ENCODE measurements around the gene ADGRB2. TPM values are rescaled to one million over a fixed set of nuclear protein-coding genes. Genes with fewer than 3 reads are reported as not detected.

The ADGRB2 gene
- total and polyA plus RNA-seq, 2 of the 4 experiments (the other 2 are of a cell fraction): 2.2 to 11.9 TPM

GRCh38 chr1:31800674-31800967 is 36.5 kb upstream of the ADGRB2 start:
- H3K79me1 ChIP-seq (ENCODE audit: low read depth in 1 of 2, low read length in 2 of 2): peaks cover 7 to 34% of the 10 kb centered on the region in 2 experiments; a peak in 2 of 4 replicates
- no peak overlapping the region for H2BK15ac ChIP-seq (ENCODE audit: low read depth, low read length)
- H2BK5ac ChIP-seq (ENCODE audit: low read depth, low read length, poor library complexity, severe bottlenecking): no peak overlapping the region
- no peak overlapping the region for H3K4me3 ChIP-seq (ENCODE audit: insufficient read depth, low read depth, low read length)
- no peak for ATAC-seq (ENCODE audit: low read depth)
- no peaks in the 10 kb centered on the region for H3K27me3 ChIP-seq (ENCODE audit: control insufficient read depth, insufficient read depth, low read length)
- peaks cover 29% of the 10 kb centered on the region for H3K4me1 ChIP-seq (ENCODE audit: control insufficient read depth, insufficient read depth, low read length)
- in situ Hi-C loops (cut with MboI; ENCODE audit: low sequenced_read_pairs): no loop called here
- no peak overlapping the region for H3K27ac ChIP-seq (ENCODE audit: insufficient read depth, low read length)
- no peak overlapping the region for H2AK9ac ChIP-seq (replicated peaks; ENCODE audit: low read depth, low read length, poor library complexity)
- 0 out of 2 replicates have a peak overlapping the region, but pooled peaks have one; percentile 2 for H3K4ac ChIP-seq (ENCODE audit: low read depth, low read length)
- H3K14ac ChIP-seq (replicated peaks; ENCODE audit: low read depth, low read length): no peak overlapping the region
- intact Hi-C loops (cut with micrococcal nuclease): no loop called here
- no TSS peak for BruUV-seq (replicated peaks)
- H2AFZ ChIP-seq (replicated peaks; ENCODE audit: low read length, poor library complexity): no peak overlapping the region
- H3K56ac ChIP-seq (ENCODE audit: extremely low read depth, insufficient read depth, low read length): no peak overlapping the region
- no peak overlapping the region for H4K8ac ChIP-seq (ENCODE audit: low read depth in 2 of 2, low read length in 2 of 2)
- H3K9me3 ChIP-seq (ENCODE audit: control insufficient read depth, insufficient read depth, low read length): no peaks in the 10 kb centered on the region
- H2AK5ac ChIP-seq (ENCODE audit: low read depth, low read length): peak overlapping the region; percentile 48
- H3K23ac ChIP-seq (ENCODE audit: low read depth, low read length): no peak overlapping the region
- TF ChIP-seq FOS (IDR thresholded peaks at IDR 0.05; ENCODE audit: low read depth, low read length) (no peak), BHLHE40 (IDR thresholded peaks at IDR 0.05; ENCODE audit: low read depth, low read length) (no peak), USF2 (IDR thresholded peaks at IDR 0.05; ENCODE audit: low read depth, low read length) (no peak), MAFK (IDR thresholded peaks at IDR 0.05; ENCODE audit: low read depth, low read length) (no peak), MAZ (IDR thresholded peaks at IDR 0.05; ENCODE audit: borderline replicate concordance, low read depth, low read length) (no peak), RFX5 (IDR thresholded peaks at IDR 0.05; ENCODE audit: low read depth, low read length) (no peak)
- no CpG with 5 or more reads among the region's 4 CpGs for WGBS, 2 experiments (ENCODE audit: extremely low coverage in 2 of 2, insufficient read length in 1 of 2)
- POLR2A ChIA-PET (ENCODE audit: unreplicated experiment): no interaction called here
- DNase-seq: no peak
- peaks cover 12% of the 10 kb centered on the region for H3K9me1 ChIP-seq (ENCODE audit: insufficient read depth, low read length)
- no peak overlapping the region for H4K91ac ChIP-seq (ENCODE audit: insufficient read depth, low read depth, low read length)
- H3K36me3 ChIP-seq (ENCODE audit: control insufficient read depth, insufficient read depth, low read length): peaks cover 1% of the 10 kb centered on the region; the same call in 1 of the 2 replicates
- no peak overlapping the region; the same call in 1 of the 2 replicates for H2BK120ac ChIP-seq (ENCODE audit: low read depth, low read length)
- H4K20me1 ChIP-seq (ENCODE audit: insufficient read depth, low read length): peaks cover 9% of the 10 kb centered on the region
- H3K18ac ChIP-seq (ENCODE audit: low read depth, low read length): no peak overlapping the region
- no peak overlapping the region for H3K4me2 ChIP-seq (ENCODE audit: low read depth, low read length)
- H3K9ac ChIP-seq (ENCODE audit: low read depth, low read length): no peak overlapping the region
- no peak overlapping the region for H4K5ac ChIP-seq (ENCODE audit: low read depth, low read length)
- H2BK20ac ChIP-seq (ENCODE audit: low read depth, low read length): no peak overlapping the region
- CTCF ChIA-PET: interaction anchor here (0.9 kb wide), 1 partner anchor 12 kb away, joined by 3 read pairs; no protein-coding TSS in a partner anchor
- dilution Hi-C loops (cut with HindIII; ENCODE audit: low sequenced_read_pairs, unreplicated experiment): no loop called here

Data from IMR-90 (cell line).